G401.6 (cell line): ENCODE data around the gene VAC14.

Source experiments
- FAIRE-seq: peaks from 2 replicates; lab custom pipeline; 2012; peaks lifted over from hg19 to GRCh38; lab: Jason Lieb, UNC

VAC14 gene

DNA sequence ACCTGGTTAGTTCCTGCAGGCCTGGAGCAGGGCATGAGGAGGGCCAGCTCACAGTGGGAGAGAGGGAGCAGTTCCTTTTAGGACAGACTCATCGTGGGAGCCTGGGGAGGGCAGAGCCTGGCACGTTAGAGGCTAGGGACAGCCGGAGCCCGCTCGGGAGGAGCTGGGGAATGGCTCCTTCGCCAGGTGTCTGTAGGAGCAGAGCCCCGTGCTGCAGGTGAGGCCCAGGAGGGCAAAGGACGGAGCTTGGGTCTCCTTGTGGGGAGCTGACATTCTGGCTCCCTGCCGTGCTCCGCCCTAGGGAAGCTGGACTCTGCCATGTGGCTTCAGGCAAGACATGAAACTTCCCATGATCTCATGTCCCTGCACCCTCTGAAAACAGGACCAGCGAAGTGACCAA lies 96.4 kb downstream of the VAC14 start:
- FAIRE-seq: no peak

DNA sequence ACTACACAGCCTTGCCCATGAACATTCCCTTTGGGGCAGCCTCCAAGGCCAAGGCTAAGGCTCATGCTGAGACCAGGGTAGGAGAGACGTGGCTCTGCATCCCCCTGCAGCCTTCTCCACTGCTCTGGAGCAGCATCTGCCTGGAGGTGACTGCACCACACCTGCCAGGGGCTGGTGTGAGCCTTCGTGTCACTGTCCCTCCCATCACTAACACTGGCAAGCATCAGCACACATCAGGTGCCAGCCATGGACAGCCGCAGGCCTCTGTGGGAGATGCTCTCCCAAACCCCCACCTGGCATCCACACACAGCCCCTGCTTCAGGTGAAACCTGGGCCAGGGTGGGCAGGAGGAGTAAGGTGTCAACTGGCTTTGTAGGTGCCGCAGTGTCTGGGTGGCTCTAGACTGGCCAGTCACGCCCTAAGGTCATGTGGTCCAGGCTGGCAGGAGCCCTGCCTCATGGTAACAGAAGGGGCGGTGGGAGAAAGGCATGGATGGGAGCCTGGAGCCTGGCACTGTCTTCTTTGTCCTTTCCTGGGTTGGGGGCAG lies 97.0 kb downstream of the VAC14 start:
- no peak for FAIRE-seq

DNA sequence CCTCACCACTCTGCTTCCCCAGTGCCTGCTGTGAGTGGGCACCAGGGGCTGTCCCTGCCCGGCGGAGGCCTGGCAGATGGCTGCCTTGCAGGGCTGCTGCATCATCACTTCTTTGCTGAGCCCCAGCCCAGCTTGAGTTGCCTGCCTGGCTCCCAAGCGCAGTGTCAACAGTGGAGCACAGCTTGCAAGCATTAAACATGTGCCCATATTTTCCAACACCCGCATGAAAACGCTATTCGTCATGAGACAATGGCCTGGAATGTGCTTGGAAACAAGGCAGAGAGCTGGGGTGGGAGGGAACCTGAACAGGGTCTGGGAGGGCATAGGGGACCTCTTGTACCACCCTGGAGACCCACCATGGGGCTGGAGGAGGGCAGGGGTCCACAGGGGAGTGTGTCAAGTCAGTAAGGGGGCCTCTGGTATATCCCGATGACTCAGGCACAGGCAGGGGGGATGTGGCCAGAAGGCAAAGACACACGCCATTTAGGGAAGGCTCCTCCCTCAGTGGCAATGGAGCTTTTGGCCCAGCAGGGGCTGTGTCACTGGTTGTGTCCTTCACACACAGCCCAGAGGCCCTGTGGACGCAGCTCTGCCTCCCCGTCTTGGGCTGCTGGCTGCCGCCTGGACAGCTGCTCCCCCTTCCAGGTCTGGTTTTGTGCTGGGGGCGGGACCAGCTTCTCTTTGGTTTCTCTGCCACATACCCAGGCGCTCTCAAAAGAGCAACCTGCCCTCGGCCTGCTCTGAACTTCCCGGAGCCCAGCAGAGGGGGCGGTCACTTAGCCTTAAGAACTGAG lies 97.7 kb downstream of the VAC14 start:
- no peak for FAIRE-seq

DNA sequence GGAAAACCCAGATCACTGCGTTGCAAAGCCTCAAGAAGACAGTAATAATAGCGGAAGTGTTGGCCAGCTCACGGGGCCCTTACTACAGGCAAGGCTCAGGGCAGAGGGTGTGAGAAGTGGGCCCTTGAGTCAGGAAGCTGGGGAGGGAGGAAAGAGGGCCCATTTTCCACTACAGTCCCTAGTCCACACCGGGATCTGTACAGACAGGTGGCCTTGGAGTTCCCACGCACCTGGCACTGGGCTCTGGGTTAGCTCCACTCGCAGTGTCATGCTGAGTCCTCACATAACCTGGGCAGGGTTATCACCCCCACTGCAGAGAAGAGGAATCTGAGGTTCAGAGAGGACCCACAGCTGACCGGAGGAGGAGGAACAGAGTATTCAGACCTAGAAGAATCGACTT lies 98.3 kb downstream of the VAC14 start:
- FAIRE-seq: no peak

DNA sequence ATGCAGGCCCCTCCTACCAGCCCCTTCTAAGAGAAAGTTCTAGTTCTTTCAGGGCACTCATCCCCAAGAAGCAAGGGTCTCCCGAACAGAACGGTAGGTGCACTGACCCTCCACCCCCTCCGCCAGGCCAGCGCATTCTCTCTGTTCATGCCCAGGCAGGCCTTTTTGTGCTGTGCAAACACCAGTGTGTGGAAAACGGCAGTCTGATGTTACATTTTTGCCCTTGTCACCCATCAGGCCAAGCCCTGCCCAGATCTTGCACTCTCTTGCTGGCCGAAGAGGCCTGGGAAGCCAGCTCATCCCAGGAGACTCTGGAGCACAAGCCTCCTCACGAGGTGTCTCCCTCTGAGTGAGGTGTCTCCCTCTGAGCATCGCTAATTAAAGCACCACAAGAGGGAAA lies 99.0 kb downstream of the VAC14 start:
- FAIRE-seq: no peak

DNA sequence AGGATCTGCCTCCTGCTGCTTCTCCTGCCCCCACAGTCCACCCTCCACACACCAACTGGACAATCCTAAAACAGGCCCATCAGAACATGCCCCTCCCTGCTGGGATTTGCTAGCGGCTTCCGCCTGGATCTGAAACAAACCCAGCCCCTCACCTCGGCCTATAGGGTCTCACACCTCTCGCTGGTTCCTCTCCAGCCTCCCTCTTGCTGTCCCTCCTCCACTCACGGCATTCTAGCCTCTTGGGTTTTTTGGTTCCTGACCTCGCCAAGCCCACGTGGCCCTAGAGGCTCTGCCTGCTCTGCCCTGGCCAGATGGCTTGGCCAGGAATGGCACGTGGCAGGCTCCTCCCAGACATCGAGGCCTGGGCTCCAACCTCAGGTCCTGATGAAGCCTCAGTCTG lies 99.4 kb downstream of the VAC14 start:
- FAIRE-seq: no peak

DNA sequence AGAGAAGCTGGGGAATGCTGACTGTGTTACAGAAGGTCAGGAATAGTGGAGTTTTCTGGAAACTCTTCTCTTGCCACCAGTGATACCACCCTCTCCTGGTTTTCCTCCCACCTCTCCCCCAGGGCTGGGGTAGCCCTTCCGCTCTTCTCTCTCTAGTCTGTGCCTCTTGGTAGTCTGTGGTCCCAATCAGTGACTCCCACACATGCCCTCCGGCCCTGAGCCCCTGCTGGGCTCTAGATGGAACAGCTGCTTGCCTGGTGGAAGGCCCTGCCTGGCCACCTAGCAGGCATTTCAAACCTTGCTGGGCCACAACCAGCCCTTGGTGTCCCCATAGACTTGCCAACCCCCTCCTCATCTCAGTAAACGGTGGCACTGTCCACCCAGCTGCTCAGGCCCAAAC lies 99.9 kb downstream of the VAC14 start:
- no peak for FAIRE-seq

DNA sequence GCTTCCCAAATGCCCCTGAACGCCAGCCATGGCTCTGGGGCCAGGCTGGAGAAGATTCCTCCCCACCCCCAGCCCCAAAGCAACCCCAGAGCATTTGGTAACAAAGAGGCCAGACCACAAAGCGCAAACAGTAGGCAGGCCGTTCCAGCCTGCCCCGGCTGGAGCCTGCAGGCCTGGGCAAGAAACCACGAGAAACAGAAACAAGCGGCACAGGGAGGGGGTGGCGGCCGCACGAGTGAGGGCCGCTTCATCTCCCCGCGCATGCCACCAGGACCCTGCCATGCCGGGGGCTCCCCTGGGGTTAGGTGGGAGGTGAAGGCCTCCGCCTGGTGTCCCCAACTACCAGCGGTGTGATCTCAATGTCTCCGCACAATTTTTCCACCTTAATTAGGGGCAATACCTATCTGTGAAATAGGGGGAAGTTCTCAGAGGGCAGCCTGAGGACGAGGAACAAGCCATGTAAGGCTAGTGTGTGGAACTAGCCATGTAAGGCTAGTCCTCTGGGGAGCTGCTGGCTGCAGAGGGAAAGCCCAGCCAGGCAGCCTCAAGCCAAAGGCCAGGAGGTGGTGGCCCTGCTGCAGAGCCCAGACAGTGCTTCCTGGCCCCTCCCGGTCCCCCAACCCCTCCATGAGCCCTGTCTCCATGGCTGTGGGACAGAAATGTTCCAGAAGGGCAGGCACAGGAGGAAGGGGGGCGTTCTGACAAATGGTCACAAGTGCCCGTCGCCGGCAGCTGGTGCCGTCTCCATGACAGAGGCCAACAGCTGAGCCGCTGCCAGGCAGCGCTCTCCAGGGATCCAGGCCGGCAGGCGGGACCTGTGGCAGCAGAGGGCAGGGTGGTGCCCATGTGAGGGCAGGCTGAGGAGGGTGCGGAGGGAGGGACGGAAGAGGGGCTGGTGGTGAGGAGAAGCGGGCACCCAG lies 100.6 kb downstream of the VAC14 start:
- no peak for FAIRE-seq

DNA sequence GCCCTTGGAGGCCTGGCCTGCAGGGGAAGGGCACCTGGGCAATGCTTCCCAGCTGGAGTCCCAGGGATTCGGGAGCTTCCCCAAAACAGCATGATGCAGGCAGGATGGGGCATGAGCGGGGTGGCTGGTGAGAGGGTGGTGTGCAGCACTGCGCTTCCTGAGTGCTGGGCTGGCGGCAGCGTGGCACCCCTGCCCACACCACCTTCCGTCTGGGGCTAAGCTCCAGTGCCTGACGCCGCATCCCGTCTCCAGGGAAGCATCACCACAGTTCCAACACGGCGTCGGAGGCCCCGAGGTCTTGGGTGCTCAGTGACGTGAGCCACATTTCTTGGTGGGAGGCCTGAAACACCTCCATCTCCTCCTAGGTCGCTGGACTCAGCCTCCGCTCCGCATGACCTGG lies 101.3 kb downstream of the VAC14 start:
- no peak for FAIRE-seq

DNA sequence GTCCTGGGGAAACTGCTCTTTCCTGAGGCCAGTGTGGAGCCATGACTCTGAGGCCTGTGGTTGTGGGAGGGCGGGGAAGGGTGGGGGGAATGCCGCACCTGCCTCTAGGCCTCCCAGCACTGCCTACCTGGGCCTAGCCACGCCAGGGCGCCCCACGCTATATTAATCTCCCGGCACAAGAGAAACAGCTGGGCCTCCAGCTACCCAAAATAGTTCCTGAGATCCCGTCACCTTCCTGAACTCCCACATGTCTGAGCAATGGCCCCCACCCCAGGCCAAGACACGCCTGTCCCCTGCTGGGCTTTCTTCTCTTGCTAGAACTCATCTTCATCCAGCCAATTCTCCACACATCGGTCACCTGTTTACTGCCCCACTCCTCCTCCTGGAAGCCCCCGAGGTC lies 102.1 kb downstream of the VAC14 start:
- FAIRE-seq: no peak

DNA sequence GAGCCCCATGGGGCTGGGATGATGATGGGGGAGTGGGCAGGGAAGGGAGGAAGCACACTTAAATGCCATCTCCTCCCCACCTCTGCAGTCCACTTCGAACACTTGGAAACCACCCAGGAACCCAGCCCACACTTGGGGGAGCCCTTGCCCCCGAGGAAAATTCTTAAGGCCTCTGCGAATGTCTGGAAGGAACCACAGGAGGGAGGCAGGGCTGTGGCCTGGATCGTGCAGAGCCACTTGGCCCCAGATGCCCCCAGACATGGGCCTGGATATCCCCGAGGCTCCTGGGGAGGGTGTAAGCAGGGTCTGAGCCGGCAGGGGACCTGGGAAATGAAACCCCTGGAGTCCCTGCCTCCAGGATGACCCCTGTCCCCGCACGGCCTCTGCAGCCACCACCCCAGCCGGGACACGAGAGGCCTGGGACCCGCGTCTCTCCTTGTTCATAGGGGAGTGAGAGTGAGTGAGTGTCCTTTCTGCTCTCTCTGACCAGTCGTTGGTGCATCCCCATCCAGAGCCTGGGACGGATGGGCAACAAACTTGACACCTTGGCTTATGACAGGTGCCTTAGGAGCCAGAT lies 103.3 kb downstream of the VAC14 start:
- no peak for FAIRE-seq

DNA sequence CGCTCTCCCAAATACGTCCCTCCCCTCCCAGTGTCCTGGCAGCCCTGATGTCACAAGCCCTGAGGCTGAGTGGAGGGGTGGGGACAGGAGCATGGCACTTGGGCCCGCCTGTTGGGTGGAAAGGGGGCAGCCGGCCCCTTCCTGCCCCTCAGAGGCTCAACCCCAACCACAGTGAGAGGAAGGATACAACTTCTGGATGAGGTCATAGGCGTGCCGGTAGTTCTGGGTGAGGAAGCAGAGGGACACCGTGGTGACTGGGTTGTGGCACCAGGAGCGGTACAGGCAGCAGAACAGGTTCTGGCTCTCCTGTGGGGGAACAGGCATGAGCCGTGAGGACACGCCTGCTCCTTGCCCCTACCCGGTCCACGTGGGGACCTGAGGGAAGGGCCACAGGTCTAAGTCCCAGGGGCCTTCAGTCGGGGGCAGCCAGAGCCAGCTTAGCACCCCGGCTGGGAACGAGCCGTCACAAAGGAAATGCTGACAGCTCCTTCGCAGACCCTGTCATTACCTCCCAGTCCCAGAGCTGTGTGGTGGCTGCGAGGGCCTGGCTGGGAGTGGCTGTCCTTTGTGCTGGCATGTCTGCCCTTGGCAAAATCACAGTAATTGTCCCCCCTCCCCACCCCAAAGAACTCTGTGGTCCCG lies 103.9 kb downstream of the VAC14 start:
- no peak for FAIRE-seq

DNA sequence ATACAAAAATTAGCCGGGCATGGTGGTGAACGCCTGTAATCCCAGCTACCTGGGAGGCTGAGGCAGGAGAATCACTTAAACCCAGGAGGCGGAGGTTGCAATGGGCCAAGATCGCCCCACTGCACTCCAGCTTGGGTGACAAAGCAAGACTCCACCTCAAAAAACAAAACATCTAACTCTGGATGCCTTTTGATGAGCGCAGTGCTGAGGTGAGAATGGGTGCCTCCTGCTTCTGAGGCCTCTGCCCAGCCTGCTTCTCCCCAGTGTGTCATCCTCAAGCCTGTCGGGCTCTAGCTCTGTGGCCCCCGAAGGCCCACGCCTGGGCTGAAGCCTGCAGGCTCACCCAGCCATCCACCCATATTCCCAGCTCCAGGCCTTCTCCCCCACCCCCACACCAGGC lies 104.6 kb downstream of the VAC14 start:
- no peak for FAIRE-seq

DNA sequence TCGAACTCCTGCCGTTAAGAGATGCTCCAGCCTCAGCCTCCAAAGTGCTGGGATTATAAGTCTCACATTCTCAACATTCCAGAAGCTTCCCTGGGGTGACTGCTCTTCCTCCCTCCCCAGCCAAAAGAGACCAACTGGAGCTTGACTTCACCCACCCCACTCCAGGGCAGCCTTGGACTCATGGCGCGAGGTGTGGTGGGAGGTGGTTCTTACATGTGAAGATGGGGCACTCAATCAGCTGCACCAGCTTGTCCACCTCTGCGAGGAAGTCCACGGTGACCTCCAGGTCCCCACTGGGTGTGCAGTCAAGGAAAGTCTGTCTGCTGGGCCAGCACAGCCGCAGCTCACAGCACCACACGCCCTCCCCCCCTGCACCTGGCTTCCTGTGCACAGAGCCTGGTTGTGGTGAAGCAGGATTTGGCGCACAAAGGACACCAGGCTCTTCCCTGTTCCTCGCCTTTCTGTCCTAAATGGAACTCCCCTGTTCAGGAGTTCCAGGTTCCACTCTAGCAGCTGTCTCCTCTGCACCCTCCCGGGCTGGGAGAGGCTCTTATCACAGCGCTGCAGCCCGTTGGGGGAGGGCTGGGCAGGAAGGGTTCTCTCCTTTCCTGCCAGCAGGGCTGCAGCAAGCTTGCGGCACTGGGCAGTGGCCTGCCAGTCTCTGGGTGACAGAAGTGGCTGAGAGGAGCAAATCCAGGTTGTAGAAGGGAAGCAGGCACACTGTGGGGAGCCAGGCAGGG lies 105.5 kb downstream of the VAC14 start:
- FAIRE-seq: no peak

DNA sequence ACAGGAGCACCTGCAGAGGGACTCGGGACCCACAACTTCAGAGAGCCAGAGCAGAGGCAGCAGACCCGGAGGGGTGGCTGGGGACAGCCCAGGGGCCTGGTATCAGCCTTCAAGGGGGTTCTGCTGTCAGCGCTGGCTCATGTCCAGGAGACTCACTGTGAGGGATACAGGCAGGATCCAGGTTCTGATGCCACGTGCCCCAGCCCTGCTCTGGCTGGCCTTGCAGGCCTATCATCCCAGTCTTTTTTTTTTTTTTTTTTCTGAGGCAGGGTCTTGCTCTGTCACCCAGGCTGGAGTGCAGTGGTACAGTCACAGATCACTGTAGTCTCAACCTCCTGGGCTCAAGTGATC lies 106.1 kb downstream of the VAC14 start:
- FAIRE-seq: no peak

DNA sequence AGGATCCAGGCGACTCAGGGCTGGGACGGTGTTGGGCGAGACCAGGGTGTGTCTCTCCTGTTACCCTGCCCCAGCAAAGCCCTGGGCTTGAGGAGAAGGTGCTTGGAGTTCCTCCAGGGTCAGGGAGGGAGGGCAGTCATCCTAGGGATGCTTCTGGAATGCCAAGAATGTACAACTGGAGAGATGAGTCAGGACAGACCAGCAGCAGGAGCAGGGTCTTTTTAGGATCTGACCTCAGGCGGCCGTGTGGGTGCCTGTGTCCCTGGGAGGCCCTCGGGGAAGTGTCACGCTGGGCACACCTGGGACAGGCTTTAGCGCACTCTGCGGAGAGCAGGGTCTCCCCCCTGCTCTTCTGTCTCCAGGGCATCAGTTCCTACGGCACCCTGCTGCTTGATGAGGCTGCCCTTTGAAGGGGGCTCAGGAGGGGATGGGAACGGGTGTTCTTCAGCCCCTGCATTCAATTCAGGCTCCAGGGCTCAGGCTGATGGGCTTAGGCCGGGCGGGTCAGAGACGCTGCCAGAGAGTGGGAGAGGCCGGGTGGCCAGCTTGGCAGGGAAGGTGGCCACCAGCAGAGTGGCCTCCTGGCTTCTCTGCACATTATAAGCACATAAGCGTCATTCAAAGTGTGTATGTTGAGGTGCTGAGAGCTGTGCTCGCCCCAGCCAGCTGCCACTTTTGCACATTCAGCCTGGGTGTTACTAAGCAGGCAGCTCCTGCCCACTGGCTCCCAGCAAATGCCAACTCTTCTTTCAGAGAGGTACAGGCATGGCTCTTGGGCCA lies 106.7 kb downstream of the VAC14 start:
- FAIRE-seq: no peak

DNA sequence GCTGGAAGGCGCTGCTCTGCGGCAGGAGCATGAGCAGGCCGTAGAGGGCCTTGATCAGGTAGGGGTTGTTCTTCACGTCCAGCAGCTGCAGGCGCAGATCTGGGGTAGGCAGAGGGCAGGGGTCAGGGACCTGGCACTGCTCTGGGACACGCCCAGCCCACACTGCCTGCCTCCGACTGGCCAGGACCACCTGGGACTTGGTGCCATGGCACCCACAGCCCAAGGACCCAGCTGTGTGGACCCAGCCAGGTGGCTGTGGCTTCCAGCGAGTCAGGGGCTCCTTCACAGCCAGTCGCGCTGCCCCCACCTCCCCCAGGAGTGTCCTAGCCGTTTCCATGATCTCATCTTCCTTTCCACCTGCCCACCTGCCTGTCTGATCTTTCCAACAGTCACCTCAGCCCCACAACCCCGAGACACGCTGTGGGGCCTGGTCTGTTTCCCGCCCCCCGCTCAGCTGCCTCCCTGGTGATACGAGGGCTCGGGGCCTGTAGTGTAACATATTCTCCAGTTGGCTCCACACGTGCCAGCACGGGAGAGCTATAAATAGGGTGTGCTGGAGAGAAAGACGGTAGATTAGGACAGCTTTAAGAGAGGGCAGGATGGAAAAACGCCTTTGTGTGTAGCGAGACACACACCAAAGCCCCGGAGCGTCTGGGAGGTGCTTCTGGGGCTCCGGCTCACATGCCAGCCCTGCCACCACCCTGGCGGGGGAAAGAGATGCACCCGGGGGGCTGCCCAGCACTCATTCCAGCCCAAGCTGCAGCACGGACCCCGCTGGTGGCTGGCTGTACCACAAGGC lies 107.9 kb downstream of the VAC14 start:
- FAIRE-seq: no peak

DNA sequence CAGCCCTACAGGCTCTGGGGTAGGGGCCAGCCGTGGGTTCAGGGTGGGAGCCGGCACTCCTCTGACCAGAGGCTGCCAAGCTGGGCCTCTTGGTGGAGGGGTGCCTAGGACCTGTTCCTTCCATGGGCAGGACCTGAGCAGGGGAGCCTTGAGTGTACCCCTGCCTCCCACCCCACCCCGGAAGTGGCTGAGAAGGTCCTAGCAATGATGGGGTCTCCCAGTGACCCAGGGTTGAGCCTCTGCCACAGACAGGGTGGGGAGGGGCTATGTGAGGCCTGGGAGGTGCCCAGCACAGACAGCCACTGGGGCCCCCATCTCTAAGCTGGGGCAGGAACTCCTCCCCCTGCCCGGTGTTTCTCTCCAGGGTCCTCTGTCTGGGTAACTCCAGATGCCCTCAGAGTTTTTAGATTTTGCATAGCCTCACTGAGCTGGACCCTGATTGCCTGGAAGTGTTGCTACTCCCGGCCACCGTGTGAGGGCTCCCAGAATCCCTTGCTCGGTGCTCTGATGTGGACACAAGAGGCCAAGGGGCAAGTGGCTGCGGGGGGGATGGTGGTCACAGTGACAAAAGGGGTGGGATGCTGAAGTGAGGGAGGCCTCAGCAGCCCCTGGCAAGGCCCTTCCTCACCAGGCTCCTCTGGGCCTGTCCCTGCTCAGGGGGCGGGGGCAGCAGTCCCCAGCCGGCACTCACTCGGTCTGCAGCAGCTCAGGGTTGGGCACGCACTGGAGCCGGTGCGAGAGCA lies 108.7 kb downstream of the VAC14 start:
- FAIRE-seq: no peak
